ENCODE data around the gene SMAD6. TPM values are rescaled to one million over a fixed set of nuclear protein-coding genes. Genes with fewer than 3 reads are reported as not detected.

The SMAD6 gene
- total RNA-seq, 2 donors from 2014 or later, result 0.19 TPM; not detected in 1

DNA sequence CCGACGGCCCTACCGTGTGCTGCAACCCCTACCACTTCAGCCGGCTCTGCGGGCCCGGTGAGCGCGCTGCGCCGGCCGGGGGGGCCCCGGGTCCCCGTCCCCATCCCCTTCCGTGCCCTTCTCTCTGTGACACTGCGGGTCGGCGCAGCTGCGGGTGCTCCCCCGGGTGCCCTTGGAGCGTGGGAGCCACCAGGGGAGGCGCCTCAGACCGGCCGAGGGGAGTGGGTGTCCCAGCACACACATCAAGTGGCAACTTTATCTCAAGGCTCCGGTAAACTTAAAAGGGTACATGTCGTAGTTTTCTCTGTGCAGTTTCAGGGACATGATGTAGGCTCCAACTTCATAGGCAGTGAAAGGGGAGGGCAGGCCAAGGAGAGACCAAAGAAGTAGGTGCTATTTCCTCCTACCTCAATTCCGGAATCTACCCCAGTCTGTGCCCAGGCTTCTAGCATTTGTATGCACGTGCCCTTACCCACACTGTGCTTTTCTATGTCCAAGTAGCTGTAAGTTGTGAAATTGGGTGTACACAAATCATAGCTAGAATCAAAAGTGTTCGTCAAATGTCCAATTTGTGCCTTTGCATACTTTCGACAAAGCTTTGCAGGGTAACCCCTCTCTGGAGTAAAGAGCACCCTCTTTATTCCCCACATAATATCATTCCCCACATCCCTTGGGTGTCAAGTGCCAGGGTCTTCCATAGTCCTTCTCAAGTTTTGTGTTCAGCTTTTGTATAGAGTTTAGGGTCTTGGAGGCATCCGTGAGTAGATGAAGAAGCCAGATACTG, 2.2 kb downstream of the SMAD6 start:
- no peaks in the 10 kb centered on the region for H3K9me3 Mint-ChIP-seq
- ATAC-seq (replicated peaks), result no peak
- H3K27ac Mint-ChIP-seq, result no peak overlapping the region
- H3K4me3 Mint-ChIP-seq, result peak overlapping the region; percentile 64
- no peaks in the 10 kb centered on the region for H3K4me1 Mint-ChIP-seq
- peaks cover 15% of the 10 kb centered on the region for H3K27me3 Mint-ChIP-seq
- H3K36me3 Mint-ChIP-seq (ENCODE audit: low read depth), result no peaks in the 10 kb centered on the region

DNA sequence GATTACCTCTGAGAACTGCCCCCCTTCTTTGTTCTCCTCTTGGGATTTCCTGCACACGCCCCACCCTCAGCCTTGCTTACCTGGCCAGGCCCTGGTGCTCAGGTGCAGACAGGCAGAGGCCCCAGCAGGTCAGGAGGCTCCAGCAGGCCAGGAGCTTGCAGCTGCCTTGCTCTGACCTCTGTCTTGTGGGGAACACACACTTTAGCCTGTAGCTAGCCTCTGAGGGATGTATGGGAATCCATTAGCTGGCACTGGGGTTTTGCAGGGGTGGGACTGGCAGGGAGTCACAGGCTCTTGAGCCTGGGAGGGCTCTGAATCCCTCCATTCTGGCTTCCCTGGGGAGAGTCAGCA, 2.7 kb downstream of the SMAD6 start:
- Mint-ChIP-seq H3K4me1 (no peaks in the 10 kb centered on the region), H3K4me3 (peak overlapping the region; percentile 64), H3K27me3 (peaks cover 15% of the 10 kb centered on the region), H3K36me3 (ENCODE audit: low read depth) (no peaks in the 10 kb centered on the region), H3K9me3 (no peaks in the 10 kb centered on the region), H3K27ac (no peak overlapping the region)
- no peak for ATAC-seq (replicated peaks)

DNA sequence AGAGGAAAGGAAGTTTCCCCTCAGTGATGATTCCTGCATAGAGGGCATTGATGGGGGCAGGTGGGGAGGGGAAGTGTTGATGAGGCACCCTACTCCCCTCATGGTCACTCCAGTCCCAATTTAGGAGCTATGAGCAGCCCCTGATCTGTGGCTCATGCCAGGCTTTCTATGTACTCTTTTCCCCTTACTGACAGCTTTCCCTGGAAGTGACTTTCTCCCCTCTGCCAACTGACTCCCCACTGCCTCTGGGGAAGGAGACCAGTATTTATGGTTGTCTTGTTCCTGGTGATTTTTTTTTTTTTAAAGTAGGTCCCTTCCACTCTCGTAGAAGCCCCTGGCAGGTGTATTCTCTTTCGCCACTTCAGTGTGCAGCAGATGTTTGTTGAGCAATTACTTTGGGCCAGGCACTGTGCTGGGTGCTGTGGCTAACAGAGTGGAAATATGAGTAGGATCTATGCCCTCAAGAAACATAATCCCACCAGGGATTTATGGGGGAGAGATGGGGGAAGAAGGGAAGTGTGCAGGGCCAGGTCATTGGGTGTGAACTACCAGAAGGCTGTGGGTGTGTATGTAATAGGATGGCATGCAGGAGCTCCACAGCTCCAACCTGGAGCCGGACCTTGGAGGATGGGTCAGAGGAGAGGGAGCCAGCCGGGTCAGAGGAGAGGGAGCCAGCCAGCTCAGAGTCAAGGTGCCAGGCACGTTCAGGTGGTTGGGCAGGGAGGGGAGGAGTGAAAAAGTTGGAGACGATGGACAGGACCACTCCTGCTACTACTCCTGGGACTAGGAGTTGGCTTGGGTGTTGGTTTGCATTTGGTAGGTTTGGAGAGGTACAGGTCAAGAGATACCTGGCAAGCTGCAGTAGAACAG, 3.5 kb downstream of the SMAD6 start:
- H3K4me1 Mint-ChIP-seq, result no peaks in the 10 kb centered on the region
- no peak overlapping the region for H3K27ac Mint-ChIP-seq
- H3K27me3 Mint-ChIP-seq, result peaks cover 15% of the 10 kb centered on the region
- H3K4me3 Mint-ChIP-seq, result no peak overlapping the region
- no peaks in the 10 kb centered on the region for H3K36me3 Mint-ChIP-seq (ENCODE audit: low read depth)
- ATAC-seq (replicated peaks), result no peak
- H3K9me3 Mint-ChIP-seq, result no peaks in the 10 kb centered on the region

GRCh38 chr15:66706225-66706732, 4.2 kb downstream of the SMAD6 start:
- no peak overlapping the region for H3K27ac Mint-ChIP-seq
- no peaks in the 10 kb centered on the region for H3K4me1 Mint-ChIP-seq

DNA sequence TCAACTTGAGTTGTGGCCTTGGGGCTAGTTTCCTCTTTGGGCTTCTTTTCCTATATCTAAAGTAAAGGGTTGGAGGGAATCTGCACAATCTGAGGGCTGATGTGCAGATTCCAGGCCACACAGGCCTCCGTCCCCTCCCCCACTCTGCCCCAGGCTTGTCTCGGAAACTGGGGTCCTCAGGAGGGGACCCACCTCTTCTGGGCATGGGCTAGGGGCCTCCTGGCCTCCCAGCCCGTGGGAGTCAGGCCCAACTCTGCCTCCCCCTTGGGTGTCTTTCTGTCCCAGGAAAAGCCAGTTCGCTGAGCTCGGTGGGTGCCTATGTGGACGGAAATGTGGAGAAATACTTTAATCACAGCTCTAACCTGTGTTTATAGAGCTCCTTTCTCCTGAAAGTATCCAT, 4.8 kb downstream of the SMAD6 start:
- Mint-ChIP-seq H3K9me3 (no peaks in the 10 kb centered on the region), H3K4me3 (no peak overlapping the region), H3K36me3 (ENCODE audit: low read depth) (no peaks in the 10 kb centered on the region), H3K27me3 (peaks cover 15% of the 10 kb centered on the region), H3K27ac (no peak overlapping the region), H3K4me1 (no peaks in the 10 kb centered on the region)
- ATAC-seq (replicated peaks), result no peak

More at GRCh38 chr15:66706225-66706732, 4.2 kb downstream of the SMAD6 start:
- Mint-ChIP-seq H3K27me3 (peaks cover 15% of the 10 kb centered on the region), H3K9me3 (no peaks in the 10 kb centered on the region), H3K36me3 (ENCODE audit: low read depth) (no peaks in the 10 kb centered on the region), H3K4me3 (no peak overlapping the region)
- ATAC-seq (replicated peaks), result no peak

- no peak for ATAC-seq (replicated peaks)
- no peaks in the 10 kb centered on the region for H3K36me3 Mint-ChIP-seq (ENCODE audit: low read depth)
- H3K9me3 Mint-ChIP-seq, result no peaks in the 10 kb centered on the region
- H3K4me3 Mint-ChIP-seq, result no peak overlapping the region
- H3K4me1 Mint-ChIP-seq, result no peaks in the 10 kb centered on the region
- peaks cover 11% of the 10 kb centered on the region for H3K27me3 Mint-ChIP-seq
- H3K27ac Mint-ChIP-seq, result no peak overlapping the region
These were observed 5.5 kb downstream of the SMAD6 start for GRCh38 chr15:66707310-66708082.

DNA sequence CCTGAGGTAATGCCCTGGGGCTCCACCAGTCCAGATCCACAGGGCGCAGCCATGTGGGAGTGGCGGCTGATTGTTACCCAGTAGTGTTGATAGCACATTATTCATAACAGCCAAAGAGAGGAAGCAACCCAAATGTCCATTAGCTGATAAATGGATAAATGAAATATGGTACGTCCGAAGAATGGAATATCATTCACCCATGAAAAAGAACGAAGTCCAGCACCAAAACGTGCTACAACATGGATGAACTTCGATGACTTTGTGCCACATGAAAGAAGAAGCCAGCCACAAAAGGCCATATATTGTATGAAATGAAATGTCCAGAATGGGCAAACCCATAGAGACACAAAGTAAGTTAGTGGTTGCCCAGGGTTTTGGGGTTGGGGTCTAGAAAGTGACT, 6.4 kb downstream of the SMAD6 start:
- Mint-ChIP-seq H3K36me3 (ENCODE audit: low read depth) (no peaks in the 10 kb centered on the region), H3K27ac (no peak overlapping the region), H3K27me3 (peaks cover 11% of the 10 kb centered on the region), H3K4me3 (no peak overlapping the region), H3K4me1 (no peaks in the 10 kb centered on the region), H3K9me3 (no peaks in the 10 kb centered on the region)
- no peak for ATAC-seq (replicated peaks)

- no peaks in the 10 kb centered on the region for H3K4me1 Mint-ChIP-seq
- H3K4me3 Mint-ChIP-seq, result no peak overlapping the region
- no peak overlapping the region for H3K27ac Mint-ChIP-seq
- no peaks in the 10 kb centered on the region for H3K9me3 Mint-ChIP-seq
- H3K36me3 Mint-ChIP-seq (ENCODE audit: low read depth), result no peaks in the 10 kb centered on the region
- no peak for ATAC-seq (replicated peaks)
- H3K27me3 Mint-ChIP-seq, result peaks cover 2% of the 10 kb centered on the region
These were observed 7.8 kb downstream of the SMAD6 start for GRCh38 chr15:66709884-66710283.

DNA sequence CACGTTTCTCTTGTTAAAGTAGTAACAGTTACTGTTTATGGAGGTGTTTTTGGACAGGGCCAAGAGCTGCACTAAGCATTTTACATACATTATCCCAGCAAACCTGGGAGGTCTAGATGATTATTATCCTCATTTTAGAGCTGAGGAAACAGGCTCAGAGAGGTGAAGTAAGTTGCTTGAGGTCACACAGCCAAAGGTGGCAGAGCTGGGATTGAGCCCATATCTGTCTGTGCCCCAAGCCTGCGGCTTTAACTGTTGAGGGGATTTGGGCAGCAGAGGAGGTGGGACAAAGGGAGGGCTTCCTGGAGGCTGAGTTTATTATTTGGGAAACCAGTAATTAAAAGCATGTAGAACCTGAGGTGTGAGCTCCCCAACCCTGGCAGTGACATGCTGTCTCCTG, 9.2 kb downstream of the SMAD6 start:
- H3K4me3 Mint-ChIP-seq, result no peak overlapping the region
- no peaks in the 10 kb centered on the region for H3K4me1 Mint-ChIP-seq
- H3K9me3 Mint-ChIP-seq, result no peaks in the 10 kb centered on the region
- no peaks in the 10 kb centered on the region for H3K27me3 Mint-ChIP-seq
- no peak overlapping the region for H3K27ac Mint-ChIP-seq
- H3K36me3 Mint-ChIP-seq (ENCODE audit: low read depth), result no peaks in the 10 kb centered on the region
- no peak for ATAC-seq (replicated peaks)

DNA sequence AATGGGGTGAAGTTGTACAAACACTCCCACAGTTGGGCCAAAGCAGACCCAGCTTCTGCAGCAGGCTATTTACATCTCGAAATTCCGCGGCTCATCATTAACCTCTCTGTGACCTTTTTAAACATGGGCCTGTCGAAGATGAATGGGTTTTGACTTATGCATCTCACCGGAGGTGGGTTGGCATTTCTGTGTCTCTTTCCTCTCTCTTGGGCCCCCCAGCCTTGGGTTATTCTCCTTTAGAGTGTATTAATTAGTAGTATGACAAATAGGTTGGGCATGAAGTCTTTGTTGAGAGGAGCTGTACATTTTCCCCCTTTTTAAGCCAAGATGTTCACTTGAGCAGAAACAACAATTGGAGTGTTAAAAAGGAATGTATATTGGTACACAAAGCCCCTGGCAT, 9.8 kb downstream of the SMAD6 start:
- no peak for ATAC-seq (replicated peaks)
- Mint-ChIP-seq H3K4me3 (no peak overlapping the region), H3K36me3 (ENCODE audit: low read depth) (no peaks in the 10 kb centered on the region), H3K27me3 (no peaks in the 10 kb centered on the region), H3K9me3 (no peaks in the 10 kb centered on the region), H3K4me1 (no peaks in the 10 kb centered on the region), H3K27ac (no peak overlapping the region)

DNA sequence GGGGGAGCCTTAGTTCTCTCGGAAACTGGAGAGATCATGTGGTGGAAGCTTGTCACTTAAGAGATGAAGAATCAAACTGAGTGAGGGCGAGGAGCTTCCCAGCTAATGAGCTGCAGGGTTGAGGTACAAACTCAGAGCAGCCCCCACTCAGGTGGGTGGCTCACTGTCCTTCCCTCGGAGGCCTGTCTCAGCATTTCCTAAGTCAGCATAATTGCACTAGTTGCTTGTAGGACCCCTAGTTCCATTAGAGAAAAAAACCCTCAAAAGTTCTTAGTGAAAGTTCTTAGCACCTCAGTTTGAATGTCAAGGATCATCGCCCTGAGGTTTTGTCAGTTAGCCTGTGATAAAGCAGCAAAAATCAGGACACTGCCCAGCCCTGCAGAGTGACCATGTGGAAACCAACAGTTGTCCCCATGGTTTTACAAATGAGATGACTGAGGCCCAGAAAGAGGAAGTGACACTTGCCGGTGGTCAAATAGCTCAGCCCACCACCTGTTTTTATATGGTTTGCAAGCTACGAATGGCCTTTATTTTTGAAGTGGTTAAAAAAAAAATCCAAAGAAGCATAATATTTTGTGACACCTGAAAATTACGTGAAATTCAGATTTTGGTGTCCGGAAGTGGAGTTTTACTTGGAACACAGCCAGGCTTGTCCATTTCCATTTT, 11.9 kb downstream of the SMAD6 start:
- Mint-ChIP-seq H3K4me3 (no peak overlapping the region), H3K36me3 (ENCODE audit: low read depth) (no peaks in the 10 kb centered on the region), H3K27ac (no peak overlapping the region), H3K9me3 (no peaks in the 10 kb centered on the region), H3K4me1 (no peaks in the 10 kb centered on the region), H3K27me3 (peaks cover 4% of the 10 kb centered on the region)
- no peak for ATAC-seq (replicated peaks)

- Mint-ChIP-seq H3K27ac (no peak overlapping the region), H3K36me3 (ENCODE audit: low read depth) (no peaks in the 10 kb centered on the region), H3K9me3 (no peaks in the 10 kb centered on the region), H3K27me3 (peaks cover 4% of the 10 kb centered on the region), H3K4me3 (no peak overlapping the region), H3K4me1 (no peaks in the 10 kb centered on the region)
- ATAC-seq (replicated peaks), result no peak
These were observed 12.5 kb downstream of the SMAD6 start for GRCh38 chr15:66714543-66714981.

- Mint-ChIP-seq H3K36me3 (ENCODE audit: low read depth) (no peaks in the 10 kb centered on the region), H3K27me3 (peaks cover 4% of the 10 kb centered on the region)
These were observed 13.2 kb downstream of the SMAD6 start for GRCh38 chr15:66715181-66715624.

More at GRCh38 chr15:66715181-66715624, 13.2 kb downstream of the SMAD6 start:
- Mint-ChIP-seq H3K9me3 (no peaks in the 10 kb centered on the region), H3K27ac (no peak overlapping the region), H3K4me1 (no peaks in the 10 kb centered on the region), H3K4me3 (no peak overlapping the region)
- no peak for ATAC-seq (replicated peaks)
